ENCODE results near the gene DCAF8L1.
"Not testable (repeated sequence)": the region's sequence is repeated elsewhere in the genome, so short reads cannot be mapped to it uniquely, and the experiment has no call there.

DCAF8L1 gene

DNA sequence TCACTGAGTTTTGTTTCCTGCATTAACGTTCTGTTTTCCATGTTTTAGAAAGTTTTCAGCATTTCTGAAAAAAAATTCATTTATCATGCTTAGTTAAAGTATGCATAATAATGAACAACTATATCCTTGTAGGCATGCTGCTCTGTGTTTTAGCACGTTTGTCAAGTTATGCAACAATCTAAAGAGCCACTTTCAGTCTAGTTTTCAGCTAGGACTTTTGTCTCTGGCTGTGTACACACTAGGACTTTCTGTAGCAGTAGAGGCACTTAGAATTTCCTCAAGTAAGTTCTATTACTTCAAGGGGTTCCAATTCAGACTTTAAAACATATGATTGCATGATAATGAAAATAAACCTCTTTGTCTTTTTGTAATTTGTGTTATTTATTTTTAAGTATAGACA, 12.4 kb downstream of the DCAF8L1 start:
- Histone ChIP-seq H3K27me3 (ENCODE audit: low read depth, low read length) (no peaks in the 10 kb centered on the region), H3K36me3 (ENCODE audit: control insufficient read depth in 1 of 2, insufficient read depth in 2 of 2, low read length in 2 of 2) (no peaks in the 10 kb centered on the region), H3K9me3 (ENCODE audit: control insufficient read depth in 1 of 2, low read length in 2 of 2) (no peaks in the 10 kb centered on the region), H3K4me1 (ENCODE audit: control insufficient read depth in 1 of 2, insufficient read depth in 2 of 2, low read length in 2 of 2) (no peaks in the 10 kb centered on the region), H3K4me3 (ENCODE audit: low read depth in 1 of 2, low read length in 2 of 2) (no peak overlapping the region), H3K27ac (ENCODE audit: low read length) (no peak overlapping the region)

- Histone ChIP-seq H3K4me3 (ENCODE audit: low read depth in 1 of 2, low read length in 2 of 2) (no peak overlapping the region), H3K27ac (ENCODE audit: low read length) (no peak overlapping the region), H3K27me3 (ENCODE audit: low read depth, low read length) (no peaks in the 10 kb centered on the region), H3K36me3 (ENCODE audit: control insufficient read depth in 1 of 2, insufficient read depth in 2 of 2, low read length in 2 of 2) (no peaks in the 10 kb centered on the region), H3K9me3 (ENCODE audit: control insufficient read depth in 1 of 2, low read length in 2 of 2) (no peaks in the 10 kb centered on the region), H3K4me1 (ENCODE audit: control insufficient read depth in 1 of 2, insufficient read depth in 2 of 2, low read length in 2 of 2) (no peaks in the 10 kb centered on the region)
Observed at GRCh38 chrX:27968352-27968751, 12.9 kb downstream of the DCAF8L1 start.

DNA sequence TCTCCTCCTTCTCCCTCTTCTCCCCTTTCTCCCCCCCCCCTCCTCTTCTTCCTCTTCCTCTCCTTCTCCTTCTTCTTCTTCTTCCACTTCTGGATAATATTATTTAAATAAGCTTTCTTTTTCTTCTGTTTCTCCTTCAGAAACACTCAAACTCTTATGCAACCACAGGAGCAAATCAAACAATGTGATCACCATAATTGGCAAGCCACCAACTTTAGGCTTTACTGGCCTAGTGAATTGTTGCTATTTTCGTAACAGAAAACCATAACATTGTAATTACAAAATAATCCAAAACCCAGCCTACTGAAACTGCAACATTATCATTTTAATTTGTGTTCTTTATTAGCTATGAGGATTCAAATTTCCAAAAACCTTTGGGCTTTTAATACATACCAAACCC, 14.3 kb downstream of the DCAF8L1 start:
- Histone ChIP-seq H3K27ac (ENCODE audit: low read length) (no peak overlapping the region), H3K27me3 (ENCODE audit: low read depth, low read length) (no peaks in the 10 kb centered on the region), H3K36me3 (ENCODE audit: control insufficient read depth in 1 of 2, insufficient read depth in 2 of 2, low read length in 2 of 2) (no peaks in the 10 kb centered on the region), H3K4me1 (ENCODE audit: control insufficient read depth in 1 of 2, insufficient read depth in 2 of 2, low read length in 2 of 2) (no peaks in the 10 kb centered on the region), H3K9me3 (ENCODE audit: control insufficient read depth in 1 of 2, low read length in 2 of 2) (no peaks in the 10 kb centered on the region), H3K4me3 (ENCODE audit: low read depth in 1 of 2, low read length in 2 of 2) (no peak overlapping the region)

- Histone ChIP-seq H3K27ac (ENCODE audit: low read length) (no peak overlapping the region), H3K27me3 (ENCODE audit: low read depth, low read length) (no peaks in the 10 kb centered on the region), H3K9me3 (ENCODE audit: control insufficient read depth in 1 of 2, low read length in 2 of 2) (no peaks in the 10 kb centered on the region), H3K4me1 (ENCODE audit: control insufficient read depth in 1 of 2, insufficient read depth in 2 of 2, low read length in 2 of 2) (no peaks in the 10 kb centered on the region), H3K36me3 (ENCODE audit: control insufficient read depth in 1 of 2, insufficient read depth in 2 of 2, low read length in 2 of 2) (no peaks in the 10 kb centered on the region), H3K4me3 (ENCODE audit: low read depth in 1 of 2, low read length in 2 of 2) (no peak overlapping the region)
Observed at GRCh38 chrX:27966492-27966891, 14.8 kb downstream of the DCAF8L1 start.

DNA sequence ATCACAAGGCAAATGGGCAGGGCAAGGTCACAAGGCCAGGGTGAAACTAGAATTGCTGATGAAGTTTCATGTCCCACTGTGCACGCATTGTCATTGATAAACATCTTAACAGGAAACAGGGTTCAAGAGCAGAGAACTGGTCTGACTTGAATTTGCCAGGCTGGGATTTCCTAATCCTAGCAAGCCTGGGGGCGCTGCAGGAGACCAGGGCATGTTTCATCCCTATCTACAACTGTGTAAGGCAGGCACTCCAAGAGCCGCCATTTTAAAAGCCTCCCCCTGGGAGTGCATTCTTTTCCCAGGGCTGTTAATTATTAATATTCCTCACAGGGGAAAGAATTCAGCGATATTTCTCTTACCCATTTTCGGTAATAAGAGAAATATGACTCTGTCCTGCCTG, 15.9 kb downstream of the DCAF8L1 start:
- H3K9me3 ChIP-seq (ENCODE audit: control insufficient read depth in 1 of 2, low read length in 2 of 2); H3K36me3 ChIP-seq (ENCODE audit: control insufficient read depth in 1 of 2, insufficient read depth in 2 of 2, low read length in 2 of 2); H3K4me3 ChIP-seq (ENCODE audit: low read depth in 1 of 2, low read length in 2 of 2); H3K27me3 ChIP-seq (ENCODE audit: low read depth, low read length); H3K27ac ChIP-seq (ENCODE audit: low read length); H3K4me1 ChIP-seq (ENCODE audit: control insufficient read depth in 1 of 2, insufficient read depth in 2 of 2, low read length in 2 of 2): not testable (repeated sequence)

DNA sequence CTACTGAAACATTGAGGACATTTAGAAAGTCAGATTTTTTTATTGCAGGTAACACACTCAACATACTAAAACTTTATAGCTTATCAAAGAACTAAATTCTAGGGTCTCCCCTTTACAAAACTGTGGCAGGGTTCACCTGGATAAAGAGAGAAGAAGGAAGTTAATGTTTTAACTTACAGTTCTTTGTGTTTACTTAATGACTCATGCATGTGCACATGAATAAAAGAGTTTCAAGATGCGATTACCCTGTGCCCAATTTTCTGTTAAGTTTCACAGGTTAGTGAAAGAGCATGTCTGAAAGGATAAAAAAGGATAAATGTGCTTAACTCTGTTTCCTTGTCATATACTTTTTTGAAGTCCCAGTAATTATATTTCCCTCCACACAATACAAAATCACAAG, 16.8 kb downstream of the DCAF8L1 start:
- H3K4me3 ChIP-seq (ENCODE audit: low read depth in 1 of 2, low read length in 2 of 2), result no peak overlapping the region
- H3K4me1 ChIP-seq (ENCODE audit: control insufficient read depth in 1 of 2, insufficient read depth in 2 of 2, low read length in 2 of 2), result no peaks in the 10 kb centered on the region
- H3K27me3 ChIP-seq (ENCODE audit: low read depth, low read length), result no peaks in the 10 kb centered on the region
- H3K27ac ChIP-seq (ENCODE audit: low read length), result no peak overlapping the region
- peaks cover 0 to 3% of the 10 kb centered on the region in 2 donors for H3K9me3 ChIP-seq (ENCODE audit: control insufficient read depth in 1 of 2, low read length in 2 of 2)
- no peaks in the 10 kb centered on the region for H3K36me3 ChIP-seq (ENCODE audit: control insufficient read depth in 1 of 2, insufficient read depth in 2 of 2, low read length in 2 of 2)

- H3K27me3 ChIP-seq (ENCODE audit: low read depth, low read length); H3K4me3 ChIP-seq (ENCODE audit: low read depth in 1 of 2, low read length in 2 of 2); H3K4me1 ChIP-seq (ENCODE audit: control insufficient read depth in 1 of 2, insufficient read depth in 2 of 2, low read length in 2 of 2); H3K36me3 ChIP-seq (ENCODE audit: control insufficient read depth in 1 of 2, insufficient read depth in 2 of 2, low read length in 2 of 2); H3K27ac ChIP-seq (ENCODE audit: low read length); H3K9me3 ChIP-seq (ENCODE audit: control insufficient read depth in 1 of 2, low read length in 2 of 2): not testable (repeated sequence)
Observed at GRCh38 chrX:27960410-27960809, 20.8 kb downstream of the DCAF8L1 start.

DNA sequence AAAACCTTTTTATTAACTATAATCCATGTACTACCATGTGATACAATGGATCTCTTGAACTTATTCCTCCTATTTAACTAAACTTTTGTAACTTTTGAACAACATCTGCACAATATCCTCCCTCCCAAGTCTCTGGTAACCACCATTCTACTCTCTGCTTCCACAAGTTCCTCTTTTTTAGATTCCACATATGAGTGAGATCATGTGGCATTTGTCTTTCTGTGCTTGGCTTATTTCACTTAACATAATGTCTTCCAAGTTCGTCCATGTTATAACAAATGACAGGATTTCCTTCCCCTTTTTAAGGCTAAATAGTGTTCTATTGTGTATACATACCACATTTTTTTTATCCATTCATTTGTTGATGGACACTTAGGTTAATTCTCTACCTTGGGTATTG, 28.1 kb downstream of the DCAF8L1 start:
- H3K4me3 ChIP-seq (ENCODE audit: low read depth in 1 of 2, low read length in 2 of 2), result no peak overlapping the region
- H3K27me3 ChIP-seq (ENCODE audit: low read depth, low read length), result no peaks in the 10 kb centered on the region
- H3K27ac ChIP-seq (ENCODE audit: low read length), result no peak overlapping the region
- no peaks in the 10 kb centered on the region for H3K36me3 ChIP-seq (ENCODE audit: control insufficient read depth in 1 of 2, insufficient read depth in 2 of 2, low read length in 2 of 2)
- H3K4me1 ChIP-seq (ENCODE audit: control insufficient read depth in 1 of 2, insufficient read depth in 2 of 2, low read length in 2 of 2), result no peaks in the 10 kb centered on the region
- H3K9me3 ChIP-seq (ENCODE audit: control insufficient read depth in 1 of 2, low read length in 2 of 2), result no peaks in the 10 kb centered on the region

GRCh38 chrX:27933361-27933760, 47.9 kb downstream of the DCAF8L1 start:
- no peaks in the 10 kb centered on the region for H3K36me3 ChIP-seq (ENCODE audit: control insufficient read depth in 1 of 2, insufficient read depth in 2 of 2, low read length in 2 of 2)
- no peaks in the 10 kb centered on the region for H3K27me3 ChIP-seq (ENCODE audit: low read depth, low read length)
- H3K27ac ChIP-seq (ENCODE audit: low read length), result no peak overlapping the region
- H3K4me3 ChIP-seq (ENCODE audit: low read depth in 1 of 2, low read length in 2 of 2), result no peak overlapping the region
- H3K4me1 ChIP-seq (ENCODE audit: control insufficient read depth in 1 of 2, insufficient read depth in 2 of 2, low read length in 2 of 2), result no peaks in the 10 kb centered on the region
- no peaks in the 10 kb centered on the region for H3K9me3 ChIP-seq (ENCODE audit: control insufficient read depth in 1 of 2, low read length in 2 of 2)
